CD4-positive, alpha-beta T cell treated with Interleukin-2 at 100 ng/mL for 4 hours (primary cell): ENCODE results near the gene DNAH1.

Experiments
- DNase-seq: peaks from one replicate; pipeline ENCODE4 v3.0.0-alpha.2; 2020; ENCODE audit warnings: low spot score

DNAH1 gene

DNA sequence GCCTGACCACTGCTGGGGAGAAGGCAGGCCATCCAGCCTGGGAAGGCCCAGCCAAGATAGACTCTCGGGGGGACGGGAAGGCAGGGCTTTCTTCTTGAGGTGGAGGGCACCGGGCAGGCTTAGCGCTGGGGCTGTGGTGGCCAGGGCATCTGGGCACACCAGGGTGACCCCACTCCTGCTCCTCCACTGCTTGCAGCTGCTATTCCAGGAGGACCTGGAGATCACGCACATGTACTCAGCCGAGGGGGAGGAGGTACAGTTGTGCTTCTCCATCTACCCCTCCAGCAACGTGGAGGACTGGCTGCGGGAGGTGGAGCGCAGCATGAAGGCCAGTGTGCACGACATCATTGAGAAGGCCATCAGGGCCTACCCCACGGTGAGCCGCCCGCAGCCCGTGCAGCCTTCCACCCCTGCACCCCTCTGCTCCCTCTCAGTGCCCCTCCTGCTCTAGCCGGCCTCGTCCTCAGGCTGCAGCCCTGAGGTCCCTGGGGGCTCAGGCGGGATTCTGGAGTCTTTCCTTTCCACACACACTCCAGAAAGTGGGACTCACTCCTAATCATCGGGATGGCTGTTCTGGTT is 42.3 kb downstream of the DNAH1 start:
- no peak for DNase-seq

DNA sequence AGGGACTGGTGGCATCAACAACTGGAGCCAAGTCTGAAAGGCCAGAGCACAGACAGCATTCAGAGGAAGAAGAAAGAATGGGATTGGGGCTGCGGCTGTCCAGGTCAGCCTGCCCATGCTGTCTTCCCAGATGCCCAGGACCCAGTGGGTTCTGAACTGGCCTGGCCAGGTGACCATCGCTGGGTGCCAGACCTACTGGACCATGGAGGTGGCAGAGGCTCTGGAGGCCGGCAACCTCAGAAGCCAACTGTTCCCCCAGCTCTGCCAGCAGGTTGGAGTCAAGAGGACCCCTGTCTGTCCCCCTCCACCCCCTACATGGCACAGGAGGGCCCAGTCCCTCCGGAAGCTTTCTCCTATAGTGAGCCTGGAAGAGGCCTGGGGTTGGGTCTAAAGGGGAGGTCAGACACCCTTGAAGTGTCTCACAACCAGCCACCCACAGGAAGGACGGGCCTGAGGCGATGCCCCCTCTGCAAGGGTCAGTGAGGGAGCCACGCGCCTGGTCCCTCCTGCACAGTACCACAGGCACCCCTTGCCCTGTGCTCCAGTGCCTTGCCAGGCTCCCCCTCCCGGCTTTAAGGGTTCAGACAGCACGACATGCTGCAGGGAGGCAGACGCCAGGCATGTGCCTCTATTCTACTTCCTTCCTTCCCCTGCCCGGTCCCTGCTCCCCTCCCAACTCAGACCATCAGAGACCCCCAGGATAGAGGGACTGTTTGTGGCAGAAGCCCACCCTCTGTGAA is 43.2 kb downstream of the DNAH1 start:
- no peak for DNase-seq

DNA sequence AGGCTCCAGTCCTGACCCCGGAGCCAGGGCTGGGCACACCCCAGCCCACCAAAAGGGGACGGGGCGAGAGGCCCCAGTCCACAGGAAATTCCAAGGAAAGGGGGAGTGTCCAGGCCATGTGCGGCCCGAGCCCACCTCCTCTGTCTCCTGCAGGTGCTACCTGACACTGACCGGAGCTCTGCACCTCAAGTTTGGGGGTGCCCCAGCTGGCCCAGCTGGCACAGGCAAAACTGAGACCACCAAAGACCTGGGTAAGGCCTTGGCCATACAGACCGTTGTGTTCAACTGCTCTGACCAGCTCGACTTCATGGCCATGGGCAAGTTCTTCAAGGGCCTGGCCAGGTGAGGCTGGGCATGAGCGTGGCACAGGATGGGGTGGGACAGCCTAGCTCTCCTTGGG is 44.9 kb downstream of the DNAH1 start:
- no peak for DNase-seq

DNA sequence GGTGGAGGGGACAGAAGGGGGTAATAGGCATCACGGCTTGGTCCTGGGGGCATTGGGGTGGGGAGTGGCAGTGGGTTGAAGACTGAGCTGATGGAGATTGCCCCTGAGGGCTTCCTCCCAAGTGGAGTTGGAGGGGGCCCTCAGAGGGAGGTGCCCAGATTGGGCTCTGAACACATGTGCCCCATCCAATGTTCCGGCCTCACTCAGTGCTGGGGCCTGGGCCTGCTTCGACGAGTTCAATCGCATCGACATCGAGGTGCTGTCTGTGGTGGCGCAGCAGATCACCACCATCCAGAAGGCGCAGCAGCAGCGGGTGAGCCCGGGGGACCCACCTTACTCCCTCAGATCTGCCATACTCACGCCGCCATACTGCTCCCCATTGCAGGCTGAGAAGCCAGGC is 45.3 kb downstream of the DNAH1 start:
- DNase-seq: no peak

DNA sequence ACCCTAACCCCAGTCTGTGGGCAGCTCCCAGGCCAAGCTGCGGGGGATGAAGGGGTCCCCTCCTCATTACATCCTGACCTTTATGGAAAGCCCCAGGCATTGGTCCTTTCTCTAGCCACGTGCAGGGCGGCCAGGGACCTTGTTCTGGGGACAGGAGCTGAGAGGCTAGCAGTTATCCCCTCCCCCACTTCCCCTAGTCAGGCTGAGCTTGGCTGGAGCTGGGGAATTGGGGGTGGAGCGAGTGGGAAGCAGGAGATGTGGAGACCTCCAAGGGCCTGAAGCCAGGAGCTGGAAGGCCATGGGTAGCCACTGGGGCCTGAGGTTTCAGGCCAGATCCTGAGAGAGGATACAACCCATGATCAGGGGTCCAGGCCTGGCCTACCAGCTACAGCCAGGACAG is 45.8 kb downstream of the DNAH1 start:
- no peak for DNase-seq

DNA sequence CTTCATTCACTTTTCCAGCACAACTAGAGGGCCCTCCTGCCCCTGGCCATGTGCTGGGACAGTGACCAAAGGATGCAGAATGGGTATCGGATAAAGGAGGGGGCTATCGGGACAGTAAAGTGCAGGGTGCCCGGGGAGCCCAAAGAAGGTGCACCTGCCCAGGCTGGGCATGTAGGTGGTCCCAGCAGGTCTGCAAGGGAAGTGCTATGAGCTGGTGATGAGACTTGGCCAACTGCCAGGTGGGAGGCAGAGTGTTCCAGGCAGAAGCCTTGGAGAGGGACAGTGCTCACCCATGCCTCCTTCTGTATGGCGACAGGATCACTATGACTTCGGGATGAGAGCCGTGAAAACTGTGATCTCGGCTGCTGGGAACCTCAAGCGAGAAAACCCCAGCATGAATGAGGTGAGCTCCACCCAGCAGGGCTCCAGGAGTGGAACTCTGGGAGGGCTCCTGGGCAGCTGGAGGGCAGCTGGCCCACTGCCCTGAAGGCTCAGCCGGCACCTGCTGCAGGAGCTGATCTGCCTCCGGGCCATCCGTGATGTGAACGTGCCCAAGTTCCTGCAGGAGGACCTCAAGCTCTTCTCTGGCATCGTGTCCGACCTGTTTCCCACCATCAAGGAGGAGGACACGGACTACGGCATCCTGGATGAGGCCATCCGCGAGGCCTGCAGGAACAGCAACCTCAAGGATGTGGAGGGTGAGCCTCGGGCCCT is 48.4 kb downstream of the DNAH1 start:
- no peak for DNase-seq

DNA sequence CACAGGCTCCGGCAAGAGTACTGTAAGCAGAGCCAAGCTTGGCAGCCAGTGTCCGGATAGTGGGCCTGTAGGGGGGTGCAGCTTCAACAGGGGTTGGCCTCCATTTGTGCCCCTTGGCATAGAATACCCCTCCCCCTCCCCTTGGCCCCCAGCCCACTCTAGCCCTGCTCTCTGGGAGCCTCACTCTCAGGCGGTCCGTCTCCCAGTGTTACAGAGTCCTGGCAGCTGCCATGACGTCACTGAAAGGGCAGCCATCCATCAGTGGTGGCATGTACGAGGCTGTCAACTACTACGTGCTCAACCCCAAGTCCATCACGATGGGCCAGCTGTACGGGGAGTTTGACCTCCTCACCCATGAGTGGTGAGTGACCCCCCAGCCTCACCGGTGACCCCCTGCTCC is 50.4 kb downstream of the DNAH1 start:
- DNase-seq: no peak

DNA sequence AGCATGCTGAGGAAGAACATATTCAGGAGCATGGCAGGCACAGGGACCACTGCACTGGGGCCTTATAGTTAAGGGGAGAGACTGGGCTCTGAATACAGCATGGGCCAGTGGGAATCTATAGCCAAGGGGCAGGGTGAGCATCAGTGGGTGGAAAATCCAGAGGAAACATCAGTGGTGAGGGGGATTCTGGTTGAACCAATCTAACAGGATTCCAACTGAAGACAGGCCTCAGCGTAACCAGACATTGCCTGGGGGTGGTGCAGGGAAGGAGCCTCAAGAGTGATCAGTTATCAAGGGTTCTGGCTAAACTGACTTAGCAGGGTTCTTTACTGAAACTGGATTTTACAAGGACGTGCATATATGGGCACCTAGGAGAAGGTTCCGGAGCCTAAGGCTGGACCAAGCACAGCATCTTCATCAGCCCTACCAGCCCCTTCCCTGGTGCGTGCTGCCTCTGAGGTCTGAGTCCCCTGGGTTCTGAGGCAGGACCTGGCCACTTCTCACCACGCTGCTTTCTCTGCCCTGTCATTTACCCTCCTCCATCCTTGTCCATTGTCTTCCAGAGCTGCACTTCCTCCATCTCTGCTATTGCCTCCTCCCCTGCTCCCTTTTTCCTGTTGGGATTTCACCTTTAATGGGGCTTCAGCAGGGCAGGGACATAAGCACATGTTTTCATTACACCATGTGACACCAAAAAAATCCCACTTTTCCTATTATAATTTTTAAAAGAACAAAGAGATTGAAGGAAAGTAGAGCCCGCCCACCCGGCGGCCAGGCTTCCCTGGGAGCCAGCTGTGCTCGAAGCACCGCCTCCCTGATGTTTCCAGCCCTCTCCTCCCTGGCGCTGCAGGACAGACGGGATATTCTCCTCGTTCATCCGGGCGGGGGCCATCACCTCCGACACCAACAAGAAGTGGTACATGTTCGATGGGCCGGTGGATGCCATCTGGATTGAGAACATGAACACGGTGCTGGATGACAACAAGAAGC is 52.1 kb downstream of the DNAH1 start:
- no peak for DNase-seq

DNA sequence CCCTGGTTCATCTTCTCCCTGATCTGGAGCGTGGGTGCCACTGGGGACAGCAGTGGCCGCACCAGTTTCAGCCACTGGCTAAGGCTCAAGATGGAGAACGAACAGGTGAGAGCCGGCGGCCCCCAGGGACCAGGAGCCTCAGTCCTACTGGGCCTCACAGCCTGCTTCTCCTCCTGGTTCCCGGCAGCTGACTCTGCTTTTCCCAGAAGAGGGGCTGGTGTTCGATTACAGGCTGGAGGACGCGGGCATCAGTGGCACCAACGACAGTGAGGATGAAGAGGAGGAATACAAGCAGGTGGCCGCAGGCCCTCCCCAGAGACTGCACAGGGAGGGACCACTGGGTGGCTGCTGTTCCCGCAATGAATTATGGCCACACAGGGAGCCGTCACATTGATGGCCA is 54.4 kb downstream of the DNAH1 start:
- no peak for DNase-seq

DNA sequence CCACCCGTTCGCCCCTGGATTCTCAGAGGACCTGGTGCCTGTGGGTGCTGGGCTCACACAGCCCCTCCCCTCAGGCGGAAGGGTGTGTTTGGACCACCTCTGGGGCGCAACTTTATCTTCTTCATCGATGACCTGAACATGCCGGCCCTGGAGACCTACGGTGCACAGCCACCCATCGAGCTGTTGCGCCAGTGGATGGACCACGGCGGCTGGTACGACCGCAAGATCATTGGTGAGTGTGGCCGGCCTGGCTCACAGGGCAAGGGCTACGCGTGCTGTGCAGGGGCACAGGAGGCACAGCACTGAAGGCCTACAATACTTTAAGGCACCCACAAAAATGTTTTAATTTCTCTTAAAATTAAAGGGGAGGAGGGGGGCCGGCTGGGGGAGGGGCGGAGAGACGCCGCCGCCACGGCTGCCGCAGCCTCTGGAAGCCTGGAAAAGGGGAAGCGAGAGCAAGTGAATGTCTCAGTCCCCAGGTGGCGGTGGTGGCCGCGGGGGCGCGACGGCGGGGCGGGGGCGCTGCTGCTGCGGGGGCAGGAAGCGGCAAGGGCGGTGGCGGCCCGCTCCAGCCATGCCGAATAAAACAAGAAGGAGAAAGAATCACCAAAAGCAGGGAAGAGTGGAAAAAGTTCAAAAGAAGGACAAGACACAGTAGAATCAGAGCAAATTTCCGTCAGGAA is 56.8 kb downstream of the DNAH1 start:
- DNase-seq: peak; percentile 3

DNA sequence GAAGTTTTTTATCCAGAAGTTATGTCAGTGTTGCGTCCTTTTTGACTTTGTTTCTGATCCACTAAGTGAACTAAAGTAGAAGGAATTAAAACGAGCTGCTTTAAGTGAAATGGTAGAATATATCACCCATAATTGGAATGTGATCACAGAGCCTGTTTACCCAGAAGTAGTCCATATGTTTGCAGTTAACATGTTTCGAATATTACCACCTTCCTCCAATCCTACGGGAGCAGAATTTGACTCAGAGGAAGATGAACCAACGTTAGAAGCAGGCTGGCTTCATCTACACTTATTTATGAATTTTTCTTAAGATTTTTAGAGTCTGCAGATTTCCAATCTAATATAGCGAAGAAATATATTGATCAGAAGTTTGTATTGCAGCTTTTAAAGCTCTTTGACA is 57.6 kb downstream of the DNAH1 start:
- DNase-seq: no peak

DNA sequence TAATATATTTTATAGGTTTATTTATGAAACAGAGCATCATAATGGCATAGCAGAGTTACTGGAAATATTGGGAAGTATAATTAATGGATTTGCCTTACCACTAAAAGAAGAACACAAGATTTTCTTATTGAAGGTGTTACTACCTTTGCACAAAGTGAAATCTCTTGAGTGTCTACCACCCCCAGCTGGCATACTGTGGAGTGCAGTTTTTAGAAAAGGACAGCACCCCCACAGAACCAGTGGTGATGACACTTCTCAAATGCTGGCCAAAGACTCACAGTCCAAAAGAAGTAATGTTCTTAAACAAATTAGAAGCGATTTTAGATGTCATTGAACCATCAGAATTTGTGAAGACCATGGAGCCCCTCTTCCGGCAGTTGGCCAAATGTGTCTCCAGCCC is 58.1 kb downstream of the DNAH1 start:
- DNase-seq: no peak

DNA sequence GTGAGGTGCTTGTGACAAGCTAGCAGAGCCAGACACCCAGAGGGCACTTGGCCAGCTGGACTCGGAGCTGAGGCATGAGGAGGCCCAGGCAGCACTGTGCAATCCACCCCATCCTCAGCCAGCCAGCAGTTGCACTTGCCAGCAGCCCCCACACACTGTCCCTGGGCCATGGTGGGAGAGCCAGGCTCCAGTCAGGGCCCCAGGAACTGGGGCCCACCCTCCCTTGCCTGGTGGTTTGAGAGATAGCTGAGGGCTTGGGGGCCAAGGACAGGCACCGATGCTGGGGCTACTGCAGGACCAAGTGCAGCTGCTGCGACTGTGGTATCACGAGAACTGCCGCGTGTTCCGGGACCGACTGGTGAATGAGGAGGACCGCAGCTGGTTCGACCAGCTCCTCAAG is 63.5 kb downstream of the DNAH1 start:
- DNase-seq: no peak

DNA sequence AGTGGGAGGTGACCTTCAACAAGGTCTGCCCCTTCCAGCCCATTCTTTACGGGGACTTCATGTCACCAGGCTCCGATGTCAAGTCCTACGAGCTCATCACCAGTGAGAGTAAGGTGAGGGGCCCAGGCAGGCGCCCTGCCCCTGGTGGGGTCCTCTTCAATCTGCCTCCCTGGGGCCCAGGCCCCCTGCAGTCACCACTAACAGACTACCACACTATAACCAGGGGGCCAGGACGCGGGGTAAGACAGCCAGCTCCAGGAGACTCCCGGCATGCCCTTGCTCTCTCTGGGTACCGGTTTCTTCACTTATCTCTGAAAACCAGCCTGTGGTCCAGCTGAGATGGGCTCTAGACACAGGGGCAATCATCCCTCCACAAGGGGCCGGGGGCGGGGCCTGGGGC is 63.9 kb downstream of the DNAH1 start:
- no peak for DNase-seq

DNA sequence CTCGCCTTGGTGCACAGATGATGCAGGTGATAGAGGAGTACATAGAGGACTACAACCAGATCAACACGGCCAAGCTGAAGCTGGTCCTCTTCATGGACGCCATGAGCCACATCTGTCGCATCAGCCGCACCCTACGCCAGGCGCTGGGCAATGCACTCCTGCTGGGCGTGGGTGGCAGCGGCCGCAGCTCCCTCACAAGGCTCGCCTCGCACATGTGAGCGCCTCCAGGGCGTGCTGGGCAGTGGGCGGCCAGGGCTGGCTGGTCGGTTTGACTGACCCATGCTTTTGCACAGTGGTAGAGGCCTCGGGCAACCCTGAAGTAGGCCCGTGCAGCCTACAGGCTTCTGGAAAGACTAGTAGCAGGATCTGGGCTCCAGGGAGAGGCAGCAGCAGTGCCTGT is 65.5 kb downstream of the DNAH1 start:
- DNase-seq: no peak

DNA sequence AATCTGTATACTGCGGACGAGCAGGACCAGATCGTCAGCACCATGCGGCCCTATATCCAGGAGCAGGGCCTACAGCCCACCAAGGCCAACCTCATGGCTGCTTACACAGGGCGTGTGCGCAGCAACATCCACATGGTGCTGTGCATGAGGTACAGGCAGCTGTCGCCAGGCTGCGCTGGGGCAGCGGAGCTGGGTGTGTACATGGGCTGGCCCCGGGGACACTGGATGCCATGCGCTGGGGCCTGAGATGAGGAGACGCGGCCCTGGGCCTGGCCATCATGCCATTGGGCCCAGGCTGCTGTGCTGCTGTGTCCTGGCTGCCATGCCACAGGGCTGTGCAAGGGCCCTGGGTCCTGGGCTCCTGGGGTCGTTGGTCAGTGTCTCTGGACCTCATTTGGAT is 67.3 kb downstream of the DNAH1 start:
- no peak for DNase-seq

DNA sequence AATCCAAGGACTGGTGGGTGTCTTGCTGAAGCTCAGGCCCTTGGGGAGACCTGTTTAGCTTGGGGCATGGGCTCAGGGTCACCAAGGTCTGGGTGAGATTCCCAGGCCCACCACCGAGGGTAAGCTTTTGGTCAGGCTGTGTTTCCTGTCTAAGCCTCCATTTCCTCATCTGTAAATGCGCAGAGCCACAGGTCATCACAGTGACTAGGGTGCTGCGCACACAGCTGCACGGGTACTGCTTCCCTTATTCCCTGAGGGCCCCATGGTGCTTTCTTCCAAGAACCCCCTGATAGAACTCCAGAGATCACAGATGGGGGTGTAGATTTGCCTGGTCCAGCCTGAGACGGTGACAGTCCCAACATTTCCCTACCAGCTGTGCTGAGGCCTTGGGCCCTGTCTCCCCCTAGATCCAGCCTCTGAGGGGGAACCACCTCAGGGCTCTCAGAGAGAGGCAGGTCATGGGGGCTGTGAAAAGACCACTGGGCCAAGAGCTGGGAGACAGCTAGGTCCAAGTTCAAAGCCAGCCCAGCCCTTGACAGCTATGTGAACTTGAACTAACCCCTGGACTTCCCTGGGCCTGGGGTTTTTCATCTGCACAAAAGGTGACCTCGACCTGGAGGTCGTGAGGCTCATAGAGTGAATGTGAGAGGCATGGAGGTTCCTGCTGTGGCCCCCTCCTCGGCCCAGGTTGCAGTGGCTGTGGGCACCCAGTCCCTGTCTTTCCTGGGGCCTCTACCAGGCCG is 68.1 kb downstream of the DNAH1 start:
- DNase-seq: no peak

DNA sequence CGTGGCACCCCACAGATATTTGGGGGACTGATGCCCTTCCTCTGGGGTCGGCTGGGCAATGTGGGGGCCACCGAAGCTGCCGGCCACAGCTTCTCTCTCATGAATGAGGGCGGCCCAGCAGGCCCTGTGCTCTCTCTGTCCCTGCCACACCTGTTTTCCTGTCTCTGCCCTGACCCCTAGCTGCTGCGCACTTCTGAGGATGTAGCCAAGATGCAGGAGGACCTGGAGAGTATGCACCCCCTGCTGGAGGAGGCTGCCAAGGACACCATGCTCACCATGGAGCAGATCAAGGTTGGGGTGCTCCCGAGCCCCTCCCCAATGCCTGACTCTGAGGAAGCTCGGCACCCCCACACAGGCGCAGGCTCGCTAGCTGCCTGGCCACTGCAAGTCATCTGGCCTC is 69.0 kb downstream of the DNAH1 start:
- DNase-seq: no peak

DNA sequence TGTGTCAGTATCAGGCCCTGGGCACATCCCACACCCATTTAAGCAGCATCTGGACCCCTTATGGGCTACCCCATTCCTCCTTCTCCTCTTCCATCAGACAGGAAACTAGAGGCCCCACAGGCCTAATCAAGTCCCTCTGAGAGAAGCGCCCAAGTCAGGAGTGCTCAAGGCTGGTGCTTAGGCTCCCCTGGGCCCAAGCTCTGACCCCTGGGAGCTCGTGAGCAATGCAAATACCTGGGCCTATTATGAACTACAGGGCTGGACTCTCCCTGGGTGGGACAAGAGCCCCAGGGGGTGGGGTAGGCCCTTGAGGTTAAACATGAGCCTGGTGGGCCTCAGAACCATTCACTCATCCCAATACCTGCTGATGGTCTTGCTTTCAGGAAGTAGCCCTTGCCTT is 71.4 kb downstream of the DNAH1 start:
- DNase-seq: no peak

DNA sequence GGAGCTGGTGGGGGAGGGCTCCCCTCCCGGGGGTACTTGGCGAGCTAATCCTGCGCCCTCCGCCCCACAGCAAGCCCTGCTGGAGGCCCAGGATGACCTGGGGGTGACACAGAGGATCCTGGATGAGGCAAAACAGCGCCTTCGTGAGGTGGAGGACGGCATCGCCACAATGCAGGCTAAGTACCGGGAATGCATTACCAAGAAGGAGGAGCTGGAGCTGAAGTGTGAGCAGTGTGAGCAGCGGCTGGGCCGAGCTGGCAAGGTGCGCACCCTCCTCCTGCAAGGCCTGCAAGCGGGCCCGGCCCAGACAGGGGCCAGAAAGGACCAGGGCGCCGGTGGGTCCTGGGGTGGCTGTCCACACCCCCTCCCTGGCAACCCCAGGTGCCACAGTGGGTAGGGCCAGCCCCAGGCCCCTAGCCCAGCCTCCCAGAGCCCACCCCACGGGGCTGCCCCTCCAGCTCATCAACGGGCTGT is 72.3 kb downstream of the DNAH1 start:
- no peak for DNase-seq

DNA sequence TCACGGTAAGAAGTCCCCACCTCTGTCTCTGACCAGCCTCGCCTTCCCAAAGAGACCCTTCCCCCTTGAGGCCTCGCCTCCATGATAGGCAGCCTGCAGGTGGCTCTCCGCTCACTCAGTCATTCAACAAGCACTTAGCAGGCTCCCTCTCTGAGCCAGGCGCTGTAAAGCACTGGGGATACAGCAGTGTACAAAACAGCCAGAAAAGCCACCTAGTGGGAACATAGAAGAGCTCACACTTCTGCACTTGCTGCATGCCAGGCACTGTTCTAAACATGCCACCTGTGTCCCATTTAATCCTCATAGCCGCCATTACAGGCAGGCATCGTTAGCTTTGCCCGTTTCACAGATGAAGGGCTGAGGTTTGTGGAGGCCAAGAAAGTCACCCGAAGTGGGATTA is 72.8 kb downstream of the DNAH1 start:
- DNase-seq: no peak
